Ovary (tissue), 9 donors: ENCODE results near the gene ATP8B3. TPM values are rescaled to one million over a fixed set of nuclear protein-coding genes. Genes with fewer than 3 reads are reported as not detected.

Source experiments
- DNase-seq, 5 donors: peaks; one replicate each; pipeline ENCODE4 v3.0.0-alpha.2; 2019 to 2020
- H3K27ac ChIP-seq, 2 donors: fragments of 200-600 bp; one replicate each; pipeline versions ENCODE4 v1.5.1 to v1.8.0; 2019 to 2022
- H3K27me3 ChIP-seq: fragments of 200-600 bp; one replicate; pipeline ENCODE4 v1.8.0; 2022
- H3K36me3 ChIP-seq: fragments of 200-600 bp; sonication (generic); one replicate; pipeline ENCODE4 v1.5.1; 2019
- H3K4me1 ChIP-seq: one replicate; pipeline ENCODE4 v1.8.1; 2013; ENCODE audit warnings: mild to moderate bottlenecking, moderate library complexity; ENCODE audit not compliant: insufficient read depth
- H3K4me3 ChIP-seq: fragments of 200-600 bp; sonication (generic); one replicate; pipeline ENCODE4 v1.5.1; 2017
- H3K9me3 ChIP-seq, 2 donors: fragments of 200-600 bp in 1 of 2; sonication (generic) in 1 of 2; one replicate each; pipeline versions ENCODE4 v1.5.1 to v1.8.1; 2013 to 2019; ENCODE audit warnings: mild to moderate bottlenecking in 1 of 2, moderate library complexity in 1 of 2
- EP300 ChIP-seq: sonication (generic); formaldehyde crosslinking; IDR thresholded peaks from one replicate; pipeline ENCODE4 v1.6.1; 2017; ENCODE audit warnings: antibody characterized with exemption
- POLR2A ChIP-seq: fragments of 450-650 bp; IDR thresholded peaks from one replicate; pipeline ENCODE4 v1.6.1; 2017; ENCODE audit warnings: antibody characterized with exemption, mild to moderate bottlenecking, moderate library complexity
- WGBS, 3 donors: extraction: QIAGEN DNeasy Blood & Tissue Kit in 1 of 3; methylation state at CpG; one replicate each; pipeline versions ENCODE4 v1.1.5 to v1.1.7; 2013 to 2017; 5-methylcytosine and 5-hydroxymethylcytosine counted together
- intact Hi-C, 4 donors: fragments of 100-400 bp; cut with DNase I; formaldehyde crosslinking; loops; one replicate each; pipeline versions ENCODE4 v1.11.0 to v1.15.1; 2022 to 2023
- polyA plus RNA-seq, 2 donors: library from polyadenylated mRNA; stranded (reverse); fragments of 200-250 nt in 1 of 2; fragments of 350-450 nt in 1 of 2; fragmentation: Illumina TruSeq in 1 of 2; extraction: RNeasy Lipid Tissue Mini Kit (QIAGEN cat#74804) in 1 of 2; gene quantifications; one replicate each; pipeline ENCODE4 v1.2.3, GENCODE V29; 2013 to 2014
- total RNA-seq, 7 donors: library from RNA; depleted of rRNA in 2 of 7; stranded (reverse); fragments of >200 nt in 2 of 7; fragmentation: NEBNext Ultra II Directional in 3 of 7; extraction: Animal tissue kit (Norgen Biotek cat#: 25700) in 3 of 7; gene quantifications; one replicate each; pipeline versions ENCODE4 v1.1.0 to v1.2.4, GENCODE V29; 2016 to 2023
- TF ChIP-seq, protein P1 (sequence below), 3 donors: fragments of 450-650 bp in 2 of 3; fragments of 200-600 bp in 1 of 3; IDR thresholded peaks; one replicate each; pipeline versions ENCODE4 v1.5.1 to v1.8.0; 2016 to 2022; ENCODE audit warnings: antibody characterized with exemption in 3 of 3, mild to moderate bottlenecking in 1 of 3
- donor health status: DM: no; HTN: no; CAD: no; lungs with moderate emphysema.
- donor health status: DM: no; HTN: no; CAD: no.
- donor health status: Bipolar disorder and iron deficiency.
- donor health status: DM: yes; HTN: yes; CAD: no.
- donor health status: DM: no; HTN: no; CAD: no.
- donor health status: DM: yes; HTN: yes; CAD: no.

ATP8B3 gene
- total and polyA plus RNA-seq, 9 donors: 0.72 to 3.2 (median 1.5) TPM

DNA sequence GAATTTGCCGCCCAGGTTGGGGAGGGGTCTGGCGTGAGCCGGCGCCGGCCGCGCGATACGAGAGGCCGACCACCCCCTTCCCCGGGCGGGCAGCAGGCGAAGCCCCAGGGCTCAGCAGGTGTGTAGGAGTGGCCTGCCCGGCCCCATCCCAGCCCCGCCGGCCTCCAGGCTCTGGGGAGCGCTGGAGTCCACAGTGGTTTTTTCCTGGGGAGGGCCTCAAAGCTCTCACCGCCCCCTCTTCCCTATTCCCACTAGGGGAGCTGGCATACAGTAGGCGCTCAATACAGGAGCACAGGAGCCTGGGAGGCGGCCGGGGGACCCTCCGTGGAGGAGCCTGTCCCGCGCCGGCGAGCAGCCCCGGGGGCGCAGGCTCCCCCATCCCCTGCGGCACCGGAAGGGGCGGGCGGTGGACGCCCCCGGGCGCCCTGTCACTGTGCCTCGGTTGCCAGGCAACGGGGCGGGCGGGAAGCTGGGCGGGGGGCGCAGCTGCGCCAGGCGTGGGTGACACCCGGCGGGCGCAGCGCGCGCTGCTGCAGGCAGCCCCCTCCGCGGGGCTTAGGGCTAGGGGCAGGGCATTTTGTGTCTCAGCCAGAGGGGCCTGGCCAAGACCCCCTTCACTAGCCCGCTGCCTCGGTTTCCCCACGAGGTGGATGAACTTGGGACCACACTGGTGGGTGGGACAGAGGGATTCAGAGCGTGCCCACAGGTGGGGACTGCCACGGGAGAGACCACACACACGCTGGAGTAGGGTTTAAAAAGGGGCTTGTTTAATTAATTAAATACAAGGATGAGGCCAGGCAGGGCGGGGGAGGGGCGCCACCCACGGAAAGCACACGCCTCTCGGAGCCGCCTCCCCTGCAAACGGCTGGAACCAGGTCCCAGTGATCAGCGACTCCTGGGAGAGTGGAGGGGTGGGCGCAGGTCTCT, 39.8 kb upstream of the ATP8B3 start:
- 30 to 42% (median 41%) methylated on average over 51 to 66 of the region's 66 CpGs for WGBS, 3 donors
- no peak for DNase-seq
- intact Hi-C loops: no loop called here
- Histone ChIP-seq H3K4me3 (no peak overlapping the region), H3K9me3 (no peaks in the 10 kb centered on the region), H3K36me3 (no peaks in the 10 kb centered on the region), H3K27ac (no peak overlapping the region), H3K27me3 (no peaks in the 10 kb centered on the region), H3K4me1 (peaks cover 8% of the 10 kb centered on the region)
- TF ChIP-seq POLR2A (no peak), EP300 (no peak)
- TF ChIP-seq, protein P1, sequence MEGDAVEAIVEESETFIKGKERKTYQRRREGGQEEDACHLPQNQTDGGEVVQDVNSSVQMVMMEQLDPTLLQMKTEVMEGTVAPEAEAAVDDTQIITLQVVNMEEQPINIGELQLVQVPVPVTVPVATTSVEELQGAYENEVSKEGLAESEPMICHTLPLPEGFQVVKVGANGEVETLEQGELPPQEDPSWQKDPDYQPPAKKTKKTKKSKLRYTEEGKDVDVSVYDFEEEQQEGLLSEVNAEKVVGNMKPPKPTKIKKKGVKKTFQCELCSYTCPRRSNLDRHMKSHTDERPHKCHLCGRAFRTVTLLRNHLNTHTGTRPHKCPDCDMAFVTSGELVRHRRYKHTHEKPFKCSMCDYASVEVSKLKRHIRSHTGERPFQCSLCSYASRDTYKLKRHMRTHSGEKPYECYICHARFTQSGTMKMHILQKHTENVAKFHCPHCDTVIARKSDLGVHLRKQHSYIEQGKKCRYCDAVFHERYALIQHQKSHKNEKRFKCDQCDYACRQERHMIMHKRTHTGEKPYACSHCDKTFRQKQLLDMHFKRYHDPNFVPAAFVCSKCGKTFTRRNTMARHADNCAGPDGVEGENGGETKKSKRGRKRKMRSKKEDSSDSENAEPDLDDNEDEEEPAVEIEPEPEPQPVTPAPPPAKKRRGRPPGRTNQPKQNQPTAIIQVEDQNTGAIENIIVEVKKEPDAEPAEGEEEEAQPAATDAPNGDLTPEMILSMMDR (IDR thresholded peaks at IDR 0.05): no peak

DNA sequence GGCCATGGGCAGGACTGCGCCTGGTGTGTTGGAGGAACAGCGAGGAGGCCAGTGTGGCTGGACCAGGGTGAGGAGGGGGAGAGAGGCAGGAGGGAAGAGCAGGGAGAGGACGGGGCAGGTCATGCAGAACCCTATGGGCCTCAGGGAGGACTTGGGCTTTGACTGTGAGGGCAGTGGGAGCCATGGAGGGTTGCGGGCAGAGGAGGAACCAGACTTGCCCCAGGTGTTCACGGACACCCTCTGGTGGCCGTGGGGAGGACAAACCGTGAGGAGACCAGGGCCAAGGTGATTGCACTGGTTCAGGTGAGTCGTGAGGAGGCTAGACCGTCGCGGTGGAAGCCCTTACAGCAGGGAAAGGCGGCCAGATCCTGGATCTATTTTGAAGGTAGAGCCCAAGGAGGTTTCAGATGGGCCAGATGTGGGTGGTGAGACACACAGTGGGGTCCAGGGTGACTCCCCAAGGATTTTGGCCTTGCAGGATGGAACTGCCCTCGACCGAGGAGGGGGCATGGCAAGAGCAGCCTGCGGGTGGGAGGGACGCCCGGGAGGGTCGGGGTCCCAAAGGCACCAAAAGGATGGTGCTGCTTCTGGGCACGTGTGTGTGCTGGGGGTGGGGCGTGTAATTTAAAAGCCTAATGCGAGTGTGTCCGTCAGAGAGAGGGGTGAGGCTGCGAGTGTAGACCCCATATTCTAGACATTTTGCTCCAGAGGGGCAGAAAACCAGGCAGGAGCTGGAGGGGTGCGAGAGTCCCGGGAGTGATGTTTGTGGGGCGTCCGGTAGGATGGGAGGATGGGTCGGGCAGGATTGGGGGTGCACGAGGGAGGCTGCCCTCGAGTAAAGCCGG, 39.0 kb upstream of the ATP8B3 start:
- Histone ChIP-seq H3K4me1 (peaks cover 11% of the 10 kb centered on the region), H3K36me3 (no peaks in the 10 kb centered on the region), H3K27me3 (no peaks in the 10 kb centered on the region), H3K27ac (no peak overlapping the region), H3K9me3 (no peaks in the 10 kb centered on the region), H3K4me3 (no peak overlapping the region)
- no peak for DNase-seq
- intact Hi-C loops: no loop called here
- 73 to 78% (median 74%) methylated on average over 31 of the region's 31 CpGs for WGBS, 3 donors
- TF ChIP-seq, protein P1 (IDR thresholded peaks at IDR 0.05): no peak
- TF ChIP-seq POLR2A (no peak), EP300 (no peak)

DNA sequence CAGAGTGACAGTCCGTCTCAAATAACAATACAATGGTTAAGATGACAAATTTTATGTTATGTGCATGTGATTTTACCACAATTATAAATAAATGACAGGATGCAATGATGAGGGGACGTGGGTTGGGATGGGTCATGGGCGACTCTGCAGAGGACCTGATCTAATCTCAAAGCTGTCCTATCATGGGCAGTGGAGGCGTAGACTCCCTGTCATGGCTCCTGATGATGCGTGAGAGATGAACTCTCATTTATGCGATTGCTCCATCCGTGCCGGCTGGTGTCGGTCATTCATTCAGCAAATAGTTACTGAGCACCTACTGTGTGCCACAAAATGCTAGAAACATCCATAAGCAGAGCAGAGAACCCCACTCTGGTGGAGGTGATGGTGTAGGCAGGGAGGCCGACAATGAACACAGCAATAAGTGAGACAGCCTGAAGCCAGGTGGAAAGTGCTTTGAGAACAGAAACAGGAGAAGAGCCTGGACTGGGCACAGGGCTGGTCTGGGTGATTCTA, 37.9 kb upstream of the ATP8B3 start:
- intact Hi-C loops: no loop called here
- 80 to 85% (median 82%) methylated on average over 10 of the region's 10 CpGs for WGBS, 3 donors
- no peak for DNase-seq
- TF ChIP-seq, protein P1 (IDR thresholded peaks at IDR 0.05): no peak
- no peak for TF ChIP-seq POLR2A
- no peak for TF ChIP-seq EP300
- Histone ChIP-seq H3K4me1 (peaks cover 14% of the 10 kb centered on the region), H3K27me3 (no peaks in the 10 kb centered on the region), H3K27ac (no peak overlapping the region), H3K9me3 (no peaks in the 10 kb centered on the region), H3K4me3 (no peak overlapping the region), H3K36me3 (no peaks in the 10 kb centered on the region)

GRCh38 chr19:1849132-1849474, 37.0 kb upstream of the ATP8B3 start:
- Histone ChIP-seq H3K9me3 (no peaks in the 10 kb centered on the region), H3K4me3 (no peak overlapping the region), H3K27me3 (no peaks in the 10 kb centered on the region), H3K36me3 (no peaks in the 10 kb centered on the region), H3K27ac (no peak overlapping the region), H3K4me1 (peaks cover 14% of the 10 kb centered on the region)
- 50 to 62% (median 55%) methylated on average over 5 of the region's 5 CpGs for WGBS, 3 donors
- TF ChIP-seq POLR2A (no peak), EP300 (no peak)
- intact Hi-C loops: no loop called here
- DNase-seq: no peak
